Trophoblast cell (in vitro differentiated cells and primary cell): ENCODE measurements around the gene PRKN.

ENCODE experiments used
- DNase-seq, 2 donors: peaks; one replicate each; pipeline ENCODE4 v3.0.0-alpha.2; 2016
- H2AFZ ChIP-seq: 2 replicates; pipeline ENCODE4 v1.6.1; 2013; ENCODE audit warnings: low read length, moderate library complexity, mild to moderate bottlenecking; ENCODE audit not compliant: insufficient read depth, poor library complexity
- H2AK5ac ChIP-seq: 2 replicates; pipeline ENCODE4 v1.6.1; 2013; ENCODE audit warnings: mild to moderate bottlenecking, low read length
- H2BK120ac ChIP-seq: 2 replicates; pipeline ENCODE4 v1.6.1; 2013; ENCODE audit warnings: low read length, mild to moderate bottlenecking, moderate library complexity; ENCODE audit not compliant: insufficient read depth, poor library complexity
- H2BK12ac ChIP-seq: 2 replicates; pipeline ENCODE4 v1.6.1; 2013; ENCODE audit warnings: mild to moderate bottlenecking, low read length, moderate library complexity
- H2BK5ac ChIP-seq: 2 replicates; pipeline ENCODE4 v1.6.1; 2013; ENCODE audit warnings: low read length, low read depth, moderate library complexity, mild to moderate bottlenecking; ENCODE audit not compliant: poor library complexity
- H3K14ac ChIP-seq: 2 replicates; pipeline ENCODE4 v1.6.1; 2013; ENCODE audit warnings: mild to moderate bottlenecking, low read length
- H3K18ac ChIP-seq: 2 replicates; pipeline ENCODE4 v1.6.1; 2013; ENCODE audit warnings: mild to moderate bottlenecking, low read length
- H3K23ac ChIP-seq: 2 replicates; pipeline ENCODE4 v1.6.1; 2013; ENCODE audit warnings: low read length
- H3K27ac ChIP-seq: 2 replicates; pipeline ENCODE4 v1.5.1; 2013; ENCODE audit warnings: low read depth, mild to moderate bottlenecking, inconsistent platforms, low read length, moderate library complexity
- H3K27me3 ChIP-seq: 2 replicates; pipeline ENCODE4 v1.6.1; 2013; ENCODE audit warnings: inconsistent platforms, mild to moderate bottlenecking, low read length, moderate library complexity; ENCODE audit not compliant: insufficient read depth
- H3K36me3 ChIP-seq, 2 experiments: 1 replicate in 1 of 2; 2 replicates in 1 of 2; pipeline ENCODE4 v1.6.1; 2013; ENCODE audit warnings: low read length in 2 of 2, mild to moderate bottlenecking in 2 of 2, moderate library complexity in 1 of 2; ENCODE audit not compliant: insufficient read depth in 2 of 2, control insufficient read depth in 1 of 2
- H3K4ac ChIP-seq: 2 replicates; pipeline ENCODE4 v1.6.1; 2013; ENCODE audit warnings: low read depth, mild to moderate bottlenecking, low read length, moderate library complexity
- H3K4me1 ChIP-seq, 2 experiments: 1 replicate in 1 of 2; 2 replicates in 1 of 2; pipeline ENCODE4 v1.6.1; 2013; ENCODE audit warnings: low read length in 2 of 2, mild to moderate bottlenecking in 2 of 2, moderate library complexity in 1 of 2; ENCODE audit not compliant: insufficient read depth in 2 of 2, control insufficient read depth in 1 of 2
- H3K4me2 ChIP-seq: 2 replicates; pipeline ENCODE4 v1.6.1; 2013; ENCODE audit warnings: inconsistent platforms, mild to moderate bottlenecking, low read length, moderate library complexity
- H3K4me3 ChIP-seq: 2 replicates; pipeline ENCODE4 v1.5.1; 2013; ENCODE audit warnings: mild to moderate bottlenecking, low read depth, low read length, inconsistent platforms
- H3K79me1 ChIP-seq: one replicate; pipeline ENCODE4 v1.6.1; 2013; ENCODE audit warnings: low read length
- H3K79me2 ChIP-seq: 2 replicates; pipeline ENCODE4 v1.6.1; 2013; ENCODE audit warnings: low read length, mild to moderate bottlenecking; ENCODE audit not compliant: control insufficient read depth, insufficient read depth, poor library complexity
- H3K9ac ChIP-seq: 2 replicates; pipeline ENCODE4 v1.6.1; 2013; ENCODE audit warnings: mild to moderate bottlenecking, low read length
- H3K9me3 ChIP-seq: 2 replicates; pipeline ENCODE4 v1.6.1; 2013; ENCODE audit warnings: low read depth, mild to moderate bottlenecking, control low read depth, inconsistent platforms, low read length; ENCODE audit not compliant: insufficient read depth
- H4K12ac ChIP-seq: 2 replicates; pipeline ENCODE4 v1.6.1; 2013; ENCODE audit warnings: low read depth, mild to moderate bottlenecking, low read length, moderate library complexity
- H4K8ac ChIP-seq: 2 replicates; pipeline ENCODE4 v1.6.1; 2013; ENCODE audit warnings: low read depth, mild to moderate bottlenecking, low read length, moderate library complexity
- H4K91ac ChIP-seq: one replicate; pipeline ENCODE4 v1.6.1; 2013; ENCODE audit warnings: low read depth, mild to moderate bottlenecking, low read length, moderate library complexity
- WGBS: extraction: QIAGEN DNeasy Blood & Tissue Kit; methylation state at CpG from one replicate; pipeline ENCODE4 v1.1.7; 2013; ENCODE audit warnings: missing lambda C conversion rate; ENCODE audit not compliant: insufficient read length, insufficient coverage; ENCODE audit errors: extremely low coverage; 5-methylcytosine and 5-hydroxymethylcytosine counted together

Gene PRKN

GRCh38 chr6:161377116-161377515 lies 1350.5 kb downstream of the PRKN start:
- no CpG with 5 or more reads among the region's 13 CpGs for WGBS
- H4K91ac ChIP-seq: no peak overlapping the region
- no peaks in the 10 kb centered on the region for H3K79me1 ChIP-seq
- no peak overlapping the region for H3K27ac ChIP-seq
- H2AFZ ChIP-seq: no peak overlapping the region
- H3K18ac ChIP-seq: no peak overlapping the region
- no peak overlapping the region for H2BK5ac ChIP-seq
- H3K4ac ChIP-seq: no peak overlapping the region
- no peak overlapping the region for H2AK5ac ChIP-seq
- H4K8ac ChIP-seq: no peak overlapping the region
- H3K4me2 ChIP-seq: no peak overlapping the region
- no peak overlapping the region for H4K12ac ChIP-seq
- H3K23ac ChIP-seq: no peak overlapping the region
- no peaks in the 10 kb centered on the region for H3K79me2 ChIP-seq
- H2BK12ac ChIP-seq: no peak overlapping the region
- H3K4me1 ChIP-seq: peaks cover 0 to 3% of the 10 kb centered on the region in 2 experiments
- H3K14ac ChIP-seq: no peak overlapping the region
- H2BK120ac ChIP-seq: no peak overlapping the region
- H3K9ac ChIP-seq: no peak overlapping the region
- H3K4me3 ChIP-seq: no peak overlapping the region
- H3K36me3 ChIP-seq: no peaks in the 10 kb centered on the region
- H3K9me3 ChIP-seq: peaks cover 4% of the 10 kb centered on the region
- no peak for DNase-seq
- H3K27me3 ChIP-seq: no peaks in the 10 kb centered on the region

- Histone ChIP-seq H3K27me3 (no peaks in the 10 kb centered on the region), H3K27ac (no peak overlapping the region), H3K23ac (no peak overlapping the region), H3K4me3 (no peak overlapping the region), H4K12ac (no peak overlapping the region), H4K91ac (no peak overlapping the region), H3K36me3 (no peaks in the 10 kb centered on the region), H3K14ac (no peak overlapping the region), H3K4ac (no peak overlapping the region), H3K9me3 (peaks cover 4% of the 10 kb centered on the region), H2AK5ac (no peak overlapping the region), H2BK5ac (no peak overlapping the region), H4K8ac (no peak overlapping the region), H3K79me1 (no peaks in the 10 kb centered on the region), H3K4me1 (peaks cover 0 to 3% of the 10 kb centered on the region in 2 experiments), H3K9ac (no peak overlapping the region), H3K18ac (no peak overlapping the region), H3K4me2 (no peak overlapping the region), H3K79me2 (no peaks in the 10 kb centered on the region), H2BK12ac (no peak overlapping the region), H2BK120ac (no peak overlapping the region), H2AFZ (no peak overlapping the region)
- no CpG with 5 or more reads among the region's 11 CpGs for WGBS
- DNase-seq: no peak
Measured at GRCh38 chr6:161376367-161376766, 1351.2 kb downstream of the PRKN start.

GRCh38 chr6:161374971-161375873 lies 1352.3 kb downstream of the PRKN start:
- Histone ChIP-seq H3K23ac (no peak overlapping the region), H3K9me3 (peaks cover 4% of the 10 kb centered on the region), H3K4me1 (peaks cover 0 to 3% of the 10 kb centered on the region in 2 experiments), H2BK5ac (no peak overlapping the region), H2BK12ac (no peak overlapping the region), H3K36me3 (no peaks in the 10 kb centered on the region), H3K9ac (no peak overlapping the region), H3K18ac (no peak overlapping the region), H3K4me3 (no peak overlapping the region), H2AK5ac (no peak overlapping the region), H3K4me2 (no peak overlapping the region), H2AFZ (no peak overlapping the region), H3K27me3 (no peaks in the 10 kb centered on the region), H3K4ac (no peak overlapping the region), H3K79me1 (no peaks in the 10 kb centered on the region), H3K79me2 (no peaks in the 10 kb centered on the region), H2BK120ac (no peak overlapping the region), H4K91ac (no peak overlapping the region), H3K14ac (no peak overlapping the region), H4K8ac (peak overlapping the region; percentile 10), H4K12ac (no peak overlapping the region), H3K27ac (no peak overlapping the region)
- no CpG with 5 or more reads among the region's 32 CpGs for WGBS
- no peak for DNase-seq

GRCh38 chr6:161373905-161374451 lies 1353.6 kb downstream of the PRKN start:
- Histone ChIP-seq H2BK12ac (no peak overlapping the region), H3K9ac (no peak overlapping the region), H3K14ac (no peak overlapping the region), H4K91ac (no peak overlapping the region), H3K27me3 (no peaks in the 10 kb centered on the region), H2AFZ (no peak overlapping the region), H2BK120ac (no peak overlapping the region), H3K9me3 (peaks cover 4% of the 10 kb centered on the region), H3K36me3 (no peaks in the 10 kb centered on the region), H3K4me3 (peak overlapping the region; percentile 53), H3K23ac (peak overlapping the region; percentile 63), H3K27ac (no peak overlapping the region), H2AK5ac (no peak overlapping the region), H4K8ac (no peak overlapping the region), H3K4me2 (no peak overlapping the region), H4K12ac (no peak overlapping the region), H3K79me1 (no peaks in the 10 kb centered on the region), H3K79me2 (no peaks in the 10 kb centered on the region), H2BK5ac (no peak overlapping the region), H3K4me1 (peaks cover 0 to 3% of the 10 kb centered on the region in 2 experiments), H3K18ac (no peak overlapping the region), H3K4ac (no peak overlapping the region)
- DNase-seq: peak; percentile 77 to 96
- 100% methylated on average over 3 of the region's 15 CpGs for WGBS
